HL-60 (cell line): ENCODE data around the gene GPER1.

ENCODE experiments used
- DNase-seq, 2 experiments: peaks; one replicate each; pipeline ENCODE4 v3.0.0-alpha.2; 2010 to 2020; ENCODE audit warnings: low read depth in 1 of 2, low spot score in 1 of 2
- H3K27ac ChIP-seq: fragments of 250-450 bp; sonication (Bioruptor Pico); replicated peaks from 2 replicates; pipeline ENCODE4 v1.5.1; 2020; ENCODE audit warnings: mild to moderate bottlenecking, moderate library complexity
- H3K27me3 ChIP-seq: fragments of 250-450 bp; sonication (Bioruptor Pico); 2 replicates; pipeline ENCODE4 v1.5.1; 2021; ENCODE audit warnings: mild to moderate bottlenecking, moderate library complexity; ENCODE audit not compliant: insufficient read depth, poor library complexity, severe bottlenecking
- H3K4me3 ChIP-seq: replicated peaks from 2 replicates; pipeline ENCODE4 v1.5.1; 2011; ENCODE audit warnings: mild to moderate bottlenecking, control low read depth, low read length; ENCODE audit not compliant: insufficient read depth
- GABPA ChIP-seq: IDR thresholded peaks from 2 replicates; pipeline ENCODE4 v1.6.1; 2012; ENCODE audit warnings: low read depth
- POLR2AphosphoS5 ChIP-seq: IDR thresholded peaks from 2 replicates; pipeline ENCODE4 v1.6.1; 2012; ENCODE audit warnings: low read depth
- SPI1 ChIP-seq: IDR thresholded peaks from 2 replicates; pipeline ENCODE4 v1.6.1; 2012; ENCODE audit warnings: low read depth, mild to moderate bottlenecking, borderline replicate concordance
- TF ChIP-seq, protein P1 (sequence below): IDR thresholded peaks from 2 replicates; pipeline ENCODE4 v1.6.1; 2012; ENCODE audit warnings: low read depth; ENCODE audit not compliant: insufficient replicate concordance
- TF ChIP-seq, protein P2 (sequence below): IDR thresholded peaks from one replicate; pipeline ENCODE4 v1.5.1; 2011; ENCODE audit warnings: low read length, control low read depth, inconsistent platforms; ENCODE audit not compliant: insufficient read depth

The GPER1 gene

DNA sequence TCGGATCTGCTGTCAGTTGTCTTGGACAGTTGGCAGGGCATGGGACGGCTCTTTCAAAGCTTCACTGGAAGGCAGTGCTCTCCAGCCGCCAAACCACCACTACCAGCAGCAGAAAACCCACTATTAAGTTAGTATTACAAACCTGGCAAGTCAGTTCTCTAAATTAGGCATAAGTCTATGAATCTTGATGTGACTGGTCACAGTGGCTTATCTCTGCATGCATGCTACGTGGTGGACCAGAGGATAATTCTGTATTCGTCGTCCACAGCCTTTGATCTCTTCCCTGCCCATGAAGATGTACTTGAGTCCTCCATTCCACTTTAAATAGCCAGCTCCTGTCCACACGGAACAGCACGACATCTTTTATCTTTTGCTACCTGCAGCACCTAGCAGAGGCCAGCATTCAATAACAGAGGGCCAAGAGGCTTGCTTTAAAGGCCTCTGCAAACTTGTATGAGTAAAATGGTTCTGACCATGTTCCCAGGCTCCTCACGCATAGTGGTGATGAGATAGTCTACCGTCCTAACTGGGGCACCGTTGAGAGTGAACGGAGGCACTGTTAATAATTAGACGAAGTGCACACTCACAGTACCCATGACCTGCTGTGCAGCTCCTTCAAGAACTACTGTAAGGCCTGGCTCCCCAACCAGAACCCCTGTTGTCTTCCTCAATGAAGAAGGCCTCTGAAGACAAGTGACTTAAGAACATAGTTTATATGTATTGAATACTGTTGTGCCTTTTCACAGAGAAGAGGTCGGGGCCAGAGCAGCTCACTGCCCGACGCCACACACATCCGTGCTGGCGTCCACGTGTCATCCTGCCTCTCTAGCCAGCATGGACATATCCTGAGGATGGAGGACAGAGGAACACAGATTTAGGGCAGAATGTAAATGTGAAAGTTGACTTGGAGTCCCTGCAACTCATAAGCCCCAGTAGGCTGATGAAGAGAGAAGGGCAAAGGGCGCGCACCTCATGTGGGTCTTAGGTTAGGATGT lies 42.5 kb upstream of the GPER1 start:
- Histone ChIP-seq H3K4me3 (peak overlapping the region; percentile 74), H3K27ac (no peak overlapping the region; the same call in 1 of the 2 replicates), H3K27me3 (no peaks in the 10 kb centered on the region)
- DNase-seq, result no peak
- TF ChIP-seq SPI1, result no peak
- TF ChIP-seq, protein P1, sequence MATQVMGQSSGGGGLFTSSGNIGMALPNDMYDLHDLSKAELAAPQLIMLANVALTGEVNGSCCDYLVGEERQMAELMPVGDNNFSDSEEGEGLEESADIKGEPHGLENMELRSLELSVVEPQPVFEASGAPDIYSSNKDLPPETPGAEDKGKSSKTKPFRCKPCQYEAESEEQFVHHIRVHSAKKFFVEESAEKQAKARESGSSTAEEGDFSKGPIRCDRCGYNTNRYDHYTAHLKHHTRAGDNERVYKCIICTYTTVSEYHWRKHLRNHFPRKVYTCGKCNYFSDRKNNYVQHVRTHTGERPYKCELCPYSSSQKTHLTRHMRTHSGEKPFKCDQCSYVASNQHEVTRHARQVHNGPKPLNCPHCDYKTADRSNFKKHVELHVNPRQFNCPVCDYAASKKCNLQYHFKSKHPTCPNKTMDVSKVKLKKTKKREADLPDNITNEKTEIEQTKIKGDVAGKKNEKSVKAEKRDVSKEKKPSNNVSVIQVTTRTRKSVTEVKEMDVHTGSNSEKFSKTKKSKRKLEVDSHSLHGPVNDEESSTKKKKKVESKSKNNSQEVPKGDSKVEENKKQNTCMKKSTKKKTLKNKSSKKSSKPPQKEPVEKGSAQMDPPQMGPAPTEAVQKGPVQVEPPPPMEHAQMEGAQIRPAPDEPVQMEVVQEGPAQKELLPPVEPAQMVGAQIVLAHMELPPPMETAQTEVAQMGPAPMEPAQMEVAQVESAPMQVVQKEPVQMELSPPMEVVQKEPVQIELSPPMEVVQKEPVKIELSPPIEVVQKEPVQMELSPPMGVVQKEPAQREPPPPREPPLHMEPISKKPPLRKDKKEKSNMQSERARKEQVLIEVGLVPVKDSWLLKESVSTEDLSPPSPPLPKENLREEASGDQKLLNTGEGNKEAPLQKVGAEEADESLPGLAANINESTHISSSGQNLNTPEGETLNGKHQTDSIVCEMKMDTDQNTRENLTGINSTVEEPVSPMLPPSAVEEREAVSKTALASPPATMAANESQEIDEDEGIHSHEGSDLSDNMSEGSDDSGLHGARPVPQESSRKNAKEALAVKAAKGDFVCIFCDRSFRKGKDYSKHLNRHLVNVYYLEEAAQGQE, result no peak
- TF ChIP-seq, protein P2, sequence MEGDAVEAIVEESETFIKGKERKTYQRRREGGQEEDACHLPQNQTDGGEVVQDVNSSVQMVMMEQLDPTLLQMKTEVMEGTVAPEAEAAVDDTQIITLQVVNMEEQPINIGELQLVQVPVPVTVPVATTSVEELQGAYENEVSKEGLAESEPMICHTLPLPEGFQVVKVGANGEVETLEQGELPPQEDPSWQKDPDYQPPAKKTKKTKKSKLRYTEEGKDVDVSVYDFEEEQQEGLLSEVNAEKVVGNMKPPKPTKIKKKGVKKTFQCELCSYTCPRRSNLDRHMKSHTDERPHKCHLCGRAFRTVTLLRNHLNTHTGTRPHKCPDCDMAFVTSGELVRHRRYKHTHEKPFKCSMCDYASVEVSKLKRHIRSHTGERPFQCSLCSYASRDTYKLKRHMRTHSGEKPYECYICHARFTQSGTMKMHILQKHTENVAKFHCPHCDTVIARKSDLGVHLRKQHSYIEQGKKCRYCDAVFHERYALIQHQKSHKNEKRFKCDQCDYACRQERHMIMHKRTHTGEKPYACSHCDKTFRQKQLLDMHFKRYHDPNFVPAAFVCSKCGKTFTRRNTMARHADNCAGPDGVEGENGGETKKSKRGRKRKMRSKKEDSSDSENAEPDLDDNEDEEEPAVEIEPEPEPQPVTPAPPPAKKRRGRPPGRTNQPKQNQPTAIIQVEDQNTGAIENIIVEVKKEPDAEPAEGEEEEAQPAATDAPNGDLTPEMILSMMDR, result no peak
- no peak for TF ChIP-seq GABPA
- TF ChIP-seq POLR2AphosphoS5, result no peak

DNA sequence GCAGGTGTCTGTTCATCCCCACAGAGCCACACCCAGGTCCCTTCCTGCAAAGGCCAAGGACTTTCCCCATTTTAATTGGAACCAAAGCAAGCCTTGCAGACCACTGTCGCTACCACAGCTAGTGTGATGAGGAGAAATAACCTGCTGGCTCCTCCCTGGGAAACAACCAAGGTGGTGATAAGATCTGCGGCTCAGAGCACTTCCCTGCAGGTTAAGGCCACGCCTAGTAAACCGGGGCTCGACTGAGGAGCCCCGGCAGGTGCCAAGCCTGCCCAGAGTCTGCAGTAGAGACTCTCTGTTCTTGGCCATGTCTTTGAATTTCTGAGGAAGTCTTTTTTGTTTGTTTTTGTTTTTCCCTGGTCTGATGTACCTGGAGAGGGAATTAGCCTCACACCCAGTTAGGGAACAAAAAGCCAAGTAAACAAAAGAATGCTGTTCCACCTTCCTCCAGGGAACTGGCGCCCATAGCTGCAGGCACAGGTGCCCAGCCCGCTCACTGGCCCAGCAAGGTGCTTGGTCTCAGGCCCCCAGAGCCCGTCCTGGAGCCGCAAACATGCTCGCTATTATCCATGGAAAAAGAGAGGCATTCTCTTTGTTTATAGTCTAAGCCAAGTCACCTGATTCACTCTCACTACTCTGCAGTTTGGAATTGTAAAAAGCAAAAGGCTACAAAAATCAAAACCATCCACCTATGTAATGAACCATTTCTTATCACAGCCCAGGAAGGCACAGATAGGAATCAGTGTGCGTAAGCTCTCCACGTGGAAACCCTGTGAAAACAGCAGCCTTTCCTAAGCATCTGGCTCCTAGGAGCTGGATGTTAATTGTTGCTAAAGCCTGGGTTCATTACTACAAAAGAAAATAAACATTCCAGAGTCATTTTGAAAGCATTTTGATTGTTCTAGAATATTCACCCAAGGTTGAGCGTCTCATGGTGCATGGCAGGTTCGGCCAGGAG lies 40.9 kb upstream of the GPER1 start:
- no peak overlapping the region for H3K4me3 ChIP-seq
- DNase-seq, result no peak

More for the DNA sequence above, 40.9 kb upstream of the GPER1 start:
- TF ChIP-seq POLR2AphosphoS5, result no peak
- TF ChIP-seq GABPA, result no peak
- TF ChIP-seq, protein P1, result no peak
- TF ChIP-seq, protein P2, result no peak
- no peak for TF ChIP-seq SPI1
- Histone ChIP-seq H3K27ac (no peak overlapping the region), H3K27me3 (no peaks in the 10 kb centered on the region)
